Spleen (tissue), 11 donors: ENCODE measurements around the gene IRS2. TPM values are rescaled to one million over a fixed set of nuclear protein-coding genes. Genes with fewer than 3 reads are reported as not detected.
"Not testable (repeated sequence)": the region's sequence is repeated elsewhere in the genome, so short reads cannot be mapped to it uniquely, and the experiment has no call there.

Source experiments
- DNase-seq: peaks from one replicate; pipeline ENCODE4 v3.0.0-alpha.2; 2020
- H3K27ac ChIP-seq, 8 donors: fragments of 200-600 bp; sonication (generic) in 7 of 8; 1 replicate in 4 of 8; 2 replicates in 4 of 8; pipeline versions ENCODE4 v1.5.0 to v1.8.0; 2016 to 2021; ENCODE audit warnings: inconsistent platforms in 4 of 8, mild to moderate bottlenecking in 4 of 8, moderate library complexity in 1 of 8
- H3K27me3 ChIP-seq, 7 donors: fragments of 200-600 bp; sonication (generic) in 6 of 7; replicated peaks in 1 of 7; 1 replicate in 4 of 7; 2 replicates in 3 of 7; pipeline versions ENCODE4 v1.5.0 to v1.8.0; 2016 to 2021; ENCODE audit warnings: inconsistent platforms in 3 of 7, mild to moderate bottlenecking in 1 of 7
- H3K36me3 ChIP-seq, 6 donors: fragments of 200-600 bp; sonication (generic) in 5 of 6; 1 replicate in 4 of 6; 2 replicates in 2 of 6; pipeline versions ENCODE4 v1.5.0 to v1.8.0; 2016 to 2021; ENCODE audit warnings: inconsistent platforms in 2 of 6
- H3K4me1 ChIP-seq, 6 donors: fragments of 200-600 bp; sonication (generic) in 5 of 6; 1 replicate in 3 of 6; 2 replicates in 3 of 6; pipeline versions ENCODE4 v1.5.0 to v1.8.0; 2016 to 2021; ENCODE audit warnings: inconsistent platforms in 3 of 6
- H3K4me3 ChIP-seq, 8 donors: fragments of 200-600 bp; sonication (generic) in 7 of 8; 1 replicate in 4 of 8; 2 replicates in 4 of 8; pipeline versions ENCODE4 v1.5.0 to v1.8.0; 2016 to 2021; ENCODE audit warnings: inconsistent platforms in 4 of 8, mild to moderate bottlenecking in 4 of 8, moderate library complexity in 2 of 8
- H3K9me3 ChIP-seq, 8 donors: fragments of 200-600 bp; sonication (generic) in 7 of 8; 1 replicate in 4 of 8; 2 replicates in 4 of 8; pipeline versions ENCODE4 v1.5.0 to v1.8.0; 2016 to 2021; ENCODE audit warnings: inconsistent platforms in 4 of 8
- CTCF ChIP-seq, 11 experiments: fragments of 200-600 bp in 7 of 11; fragments of 450-650 bp in 4 of 11; sonication (generic) in 4 of 11; IDR thresholded peaks in 8 of 11; conservative IDR thresholded peaks in 3 of 11; 1 replicate in 7 of 11; 2 replicates in 4 of 11; pipeline versions ENCODE4 v1.4.0 to v1.8.0; 2016 to 2021; ENCODE audit warnings: antibody characterized with exemption in 11 of 11, inconsistent platforms in 4 of 11, mild to moderate bottlenecking in 1 of 11
- POLR2A ChIP-seq, 3 donors: fragments of 450-650 bp; IDR thresholded peaks; one replicate each; pipeline ENCODE4 v1.5.1; 2017; ENCODE audit warnings: antibody characterized with exemption in 3 of 3, mild to moderate bottlenecking in 1 of 3
- POLR2AphosphoS5 ChIP-seq, 3 donors: sonication (generic); formaldehyde crosslinking; IDR thresholded peaks; one replicate each; pipeline ENCODE4 v1.5.1; 2017; ENCODE audit warnings: antibody characterized with exemption in 3 of 3
- WGBS, 5 donors: extraction: QIAGEN DNeasy Blood & Tissue Kit in 3 of 5; methylation state at CpG; one replicate each; pipeline versions ENCODE4 v1.1.5 to v1.1.7; 2013 to 2018; 5-methylcytosine and 5-hydroxymethylcytosine counted together
- intact Hi-C: fragments of 100-400 bp; cut with DNase I; formaldehyde crosslinking; loops from one replicate; pipeline ENCODE4 v1.15.0; 2023; ENCODE audit warnings: low total_unique reads
- polyA plus RNA-seq, 3 donors: library from polyadenylated mRNA; stranded (reverse); fragments of 200-250 nt; gene quantifications; one replicate each; pipeline ENCODE4 v1.2.1, GENCODE V29; 2013
- total RNA-seq, 7 donors: library from RNA; depleted of rRNA in 3 of 7; stranded (reverse); fragments of >200 nt in 3 of 7; fragmentation: NEBNext Ultra II Directional in 4 of 7; extraction: Animal tissue kit (Norgen Biotek cat#: 25700) in 4 of 7; gene quantifications; one replicate each; pipeline versions ENCODE4 v1.1.0 to v1.2.1, GENCODE V29; 2016 to 2021
- donor health status: healthy with polysubstance abuse.
- donor health status: DM: no; HTN: no; CAD: no; lungs with moderate emphysema.
- donor health status: DM: no; HTN: no; CAD: no.
- donor health status: Bipolar disorder and iron deficiency.
- donor health status: healthy.
- donor health status: DM: no; HTN: no; CAD: no.
- donor health status: DM: yes; HTN: yes; CAD: no.

IRS2 gene
- total and polyA plus RNA-seq, 10 donors = 1.4 to 31.3 (median 13.5) TPM

- no peak for DNase-seq
- Histone ChIP-seq H3K27me3 (peaks cover 0 to 47% (median 7%) of the 10 kb centered on the region in 7 donors), H3K4me3 (no peak overlapping the region), H3K36me3 (no peaks in the 10 kb centered on the region), H3K9me3 (peaks cover 0 to 7% (median 0%) of the 10 kb centered on the region in 8 donors), H3K27ac (no peak overlapping the region), H3K4me1 (no peaks in the 10 kb centered on the region)
- intact Hi-C loops = no loop called here
- WGBS, 5 donors = 72 to 80% (median 77%) methylated on average over 15 to 21 of the region's 21 CpGs
- no peak for TF ChIP-seq POLR2A (IDR thresholded peaks at IDR 0.05)
- no peak for TF ChIP-seq CTCF (IDR thresholded peaks at IDR 0.05 in 8 of 11, conservative IDR thresholded peaks at IDR 0.05 in 3 of 11)
- TF ChIP-seq POLR2AphosphoS5 (IDR thresholded peaks at IDR 0.05) = no peak
Observed at GRCh38 chr13:109734002-109734785, 52.2 kb downstream of the IRS2 start.

GRCh38 chr13:109733550-109733949, 52.8 kb downstream of the IRS2 start:
- Histone ChIP-seq H3K27ac (no peak overlapping the region), H3K27me3 (peaks cover 0 to 53% (median 7%) of the 10 kb centered on the region in 7 donors), H3K4me1 (no peaks in the 10 kb centered on the region), H3K4me3 (no peak overlapping the region), H3K36me3 (no peaks in the 10 kb centered on the region), H3K9me3 (peaks cover 0 to 7% (median 0%) of the 10 kb centered on the region in 8 donors)
- intact Hi-C loops = no loop called here
- WGBS, 5 donors = 82 to 89% (median 84%) methylated on average over 19 to 29 of the region's 29 CpGs
- TF ChIP-seq POLR2AphosphoS5 (IDR thresholded peaks at IDR 0.05) (no peak), CTCF (IDR thresholded peaks at IDR 0.05 in 8 of 11, conservative IDR thresholded peaks at IDR 0.05 in 3 of 11) (no peak), POLR2A (IDR thresholded peaks at IDR 0.05) (no peak)
- DNase-seq = no peak

- WGBS, 5 donors = 96 to 98% (median 97%) methylated on average over 24 to 50 of the region's 50 CpGs
- H3K27ac ChIP-seq, DNase-seq, H3K9me3 ChIP-seq, intact Hi-C loops, H3K4me1 ChIP-seq, H3K36me3 ChIP-seq, H3K4me3 ChIP-seq: not testable (repeated sequence)
- peaks cover 0 to 61% (median 7%) of the 10 kb centered on the region in 7 donors for H3K27me3 ChIP-seq
Observed at GRCh38 chr13:109732470-109733170, 53.8 kb downstream of the IRS2 start.

- intact Hi-C loops = no loop called here
- H3K27me3 ChIP-seq = peaks cover 0 to 62% (median 7%) of the 10 kb centered on the region in 7 donors
- H3K36me3 ChIP-seq = no peaks in the 10 kb centered on the region
- no peaks in the 10 kb centered on the region for H3K4me1 ChIP-seq
- H3K27ac ChIP-seq = peak overlapping the region in 1 of 8 donors; percentile 70
- peaks cover 0 to 7% (median 0%) of the 10 kb centered on the region in 8 donors for H3K9me3 ChIP-seq
- no peak for TF ChIP-seq CTCF (IDR thresholded peaks at IDR 0.05 in 8 of 11, conservative IDR thresholded peaks at IDR 0.05 in 3 of 11)
- no peak for TF ChIP-seq POLR2AphosphoS5 (IDR thresholded peaks at IDR 0.05)
- H3K4me3 ChIP-seq = peak overlapping the region in 2 of 8 donors; percentile 9 to 42
- 80 to 94% (median 90%) methylated on average over 13 of the region's 13 CpGs for WGBS, 5 donors
- no peak for DNase-seq
Observed at GRCh38 chr13:109730812-109731335, 55.5 kb downstream of the IRS2 start.
